ENCODE data around the gene NDC80.
"Not testable (repeated sequence)": the region's sequence is repeated elsewhere in the genome, so short reads cannot be mapped to it uniquely, and the experiment has no call there.

Gene NDC80

DNA sequence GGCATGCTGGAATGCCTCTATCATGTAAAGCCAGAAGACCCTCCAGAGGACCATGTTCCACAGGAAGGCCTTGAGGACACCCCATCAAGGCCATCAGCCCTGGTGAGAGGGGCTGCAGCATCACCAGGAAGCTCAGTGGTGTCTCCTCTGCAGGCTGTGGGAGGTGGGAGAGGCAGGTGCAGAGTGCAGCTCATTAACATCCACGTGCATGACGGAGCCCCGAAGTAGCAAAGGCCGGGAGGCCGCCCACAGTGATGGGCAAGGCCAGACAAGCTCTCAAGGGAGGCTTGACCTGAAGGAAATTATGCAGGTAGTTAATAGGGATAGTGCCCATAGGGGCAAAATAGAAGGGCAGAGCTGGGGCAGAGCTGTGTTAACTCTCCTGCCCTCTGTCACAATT, 53.9 kb downstream of the NDC80 start:
- no peak for DNase-seq (ENCODE audit: low read depth in 2 of 2)

DNA sequence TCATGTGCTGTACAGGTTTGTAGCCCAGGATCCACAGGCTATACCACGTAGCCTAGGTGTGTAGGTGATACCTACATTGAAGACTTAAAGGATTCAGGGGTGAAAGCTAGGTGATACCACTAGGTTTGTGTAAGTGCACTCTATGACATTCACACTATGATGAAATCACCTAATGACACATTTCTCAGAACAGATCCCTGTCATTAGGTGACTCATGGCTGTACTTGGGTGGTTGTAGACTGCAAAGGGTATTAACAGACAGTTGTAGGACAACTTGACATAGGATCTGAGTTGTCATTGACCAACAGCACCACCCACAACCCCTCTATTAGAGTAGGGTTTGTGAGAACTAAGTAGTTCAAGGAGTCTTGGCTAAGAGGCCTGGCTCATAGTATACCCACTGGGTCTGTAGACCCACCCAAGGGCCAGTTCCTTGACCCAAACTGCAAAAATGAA, 56.5 kb downstream of the NDC80 start:
- no peak for DNase-seq (ENCODE audit: low read depth in 2 of 2)

DNA sequence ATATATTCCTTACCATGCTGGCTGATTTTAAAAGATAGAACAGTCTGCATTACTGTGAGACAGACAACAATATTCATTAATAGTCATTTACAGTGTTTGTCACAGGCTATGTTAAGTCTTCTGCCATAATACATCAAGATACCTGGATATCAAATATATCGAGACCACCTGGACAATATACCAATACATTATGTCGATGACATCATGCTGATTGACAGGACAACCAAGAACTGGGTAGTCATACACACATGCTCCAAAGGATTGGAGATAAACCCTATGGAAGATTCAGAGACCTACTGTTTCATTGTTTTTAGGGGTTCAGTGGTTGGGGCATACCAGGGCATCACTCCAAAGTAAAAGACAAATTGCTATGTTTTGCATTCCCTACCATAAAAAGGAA, 57.6 kb downstream of the NDC80 start:
- no peak for DNase-seq (ENCODE audit: low read depth in 2 of 2)

DNA sequence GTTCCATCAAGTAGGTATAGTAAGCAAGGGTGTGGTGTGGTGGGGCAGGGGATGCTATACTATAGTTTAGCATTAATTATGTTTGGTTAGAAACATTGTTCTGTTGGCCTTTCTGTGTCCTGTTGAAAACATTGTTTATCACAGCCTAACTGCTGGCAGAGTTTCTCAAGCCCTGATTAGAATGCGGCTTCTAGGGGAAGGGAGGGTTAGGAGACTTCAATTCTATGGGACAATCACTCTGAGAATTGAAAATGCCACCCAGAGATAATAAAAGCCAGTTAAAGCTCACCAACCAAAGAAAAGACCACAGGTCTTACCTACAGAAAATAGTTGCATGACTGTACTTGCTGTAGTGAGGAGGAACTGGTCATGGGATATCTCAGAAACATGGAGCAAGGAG, 64.2 kb downstream of the NDC80 start:
- DNase-seq (ENCODE audit: low read depth in 2 of 2) = no peak

DNA sequence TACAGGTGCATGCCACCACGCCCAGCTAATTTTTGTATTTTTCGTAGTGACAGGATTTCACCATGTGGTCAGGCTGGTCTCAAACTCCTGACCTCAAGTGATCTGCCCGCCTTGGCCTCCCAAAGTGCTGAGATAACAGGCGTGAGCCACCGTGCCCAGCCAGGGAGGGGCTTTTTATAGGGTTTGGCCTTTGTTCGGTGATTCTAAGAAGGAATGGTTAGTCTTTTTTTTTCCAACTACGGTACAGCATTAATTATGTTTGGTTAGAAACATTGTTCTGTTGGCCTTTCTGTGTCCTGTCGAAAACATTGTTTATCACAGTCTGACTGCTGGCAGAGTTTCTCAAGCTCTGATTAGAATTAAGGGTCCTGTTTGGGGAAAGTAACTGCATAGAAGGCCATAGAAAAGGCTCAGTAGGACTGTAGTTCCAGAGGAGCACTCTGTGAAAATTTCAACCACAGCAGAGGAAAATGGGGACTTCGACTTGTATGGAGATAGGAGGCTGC, 64.8 kb downstream of the NDC80 start:
- DNase-seq (ENCODE audit: low read depth in 2 of 2) = no peak

DNA sequence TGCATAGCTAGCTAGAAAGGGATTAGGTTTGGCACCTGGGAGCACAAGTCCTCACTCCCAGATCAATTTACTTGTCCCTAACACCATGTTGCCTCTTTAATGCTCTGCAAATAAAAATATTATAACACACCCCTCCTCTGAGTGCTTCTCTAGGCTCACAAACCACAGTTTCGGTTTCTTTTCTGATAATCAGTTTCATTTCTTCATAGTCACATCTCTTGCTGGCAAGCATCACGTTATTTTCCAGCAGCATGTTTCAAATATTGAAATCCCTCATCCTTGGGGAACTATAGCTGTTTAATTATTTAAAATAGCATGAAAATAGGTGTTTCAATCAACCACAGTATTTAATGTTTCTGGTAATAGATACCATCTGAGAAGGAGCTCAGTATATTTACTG, 70.3 kb downstream of the NDC80 start:
- no peak for DNase-seq (ENCODE audit: low read depth in 2 of 2)

DNA sequence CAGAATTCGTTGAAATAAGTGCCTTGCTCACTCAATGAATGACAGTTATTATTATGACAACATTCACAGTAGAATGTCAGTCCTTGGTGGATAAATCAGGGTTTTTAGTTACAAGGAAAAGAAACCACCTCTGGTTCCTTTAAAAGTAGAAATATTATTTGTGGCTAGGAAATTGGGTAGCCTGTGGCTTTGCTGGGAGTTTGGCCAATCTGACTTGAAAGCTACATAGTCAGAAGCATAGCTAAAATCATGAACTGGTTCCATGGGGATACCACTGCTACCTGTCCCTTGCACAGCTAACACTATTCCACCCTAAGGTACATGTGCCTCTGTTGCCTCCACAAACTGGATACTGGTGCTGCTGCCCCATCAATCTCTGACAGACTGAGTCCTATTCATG, 71.4 kb downstream of the NDC80 start:
- DNase-seq (ENCODE audit: low read depth in 2 of 2) = no peak

DNA sequence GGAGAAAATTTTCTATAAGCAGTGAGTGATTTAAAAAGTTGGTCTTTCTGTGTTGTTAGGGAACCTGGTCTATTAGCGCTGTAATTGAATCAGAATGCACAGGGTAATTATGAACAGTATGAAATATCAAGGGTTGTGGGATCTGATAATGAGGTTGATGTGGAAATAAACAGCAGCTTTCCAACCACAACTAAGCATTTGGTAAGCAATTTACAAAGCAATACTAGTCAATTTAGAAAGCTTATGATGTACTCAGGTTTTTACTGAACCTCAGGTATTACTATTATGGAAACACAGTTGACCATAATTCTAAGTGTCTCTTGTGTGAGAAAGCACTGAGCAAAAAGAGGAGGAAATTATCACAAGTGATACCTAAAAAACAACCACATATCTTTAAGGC, 73.2 kb downstream of the NDC80 start:
- DNase-seq (ENCODE audit: low read depth in 2 of 2) = no peak

DNA sequence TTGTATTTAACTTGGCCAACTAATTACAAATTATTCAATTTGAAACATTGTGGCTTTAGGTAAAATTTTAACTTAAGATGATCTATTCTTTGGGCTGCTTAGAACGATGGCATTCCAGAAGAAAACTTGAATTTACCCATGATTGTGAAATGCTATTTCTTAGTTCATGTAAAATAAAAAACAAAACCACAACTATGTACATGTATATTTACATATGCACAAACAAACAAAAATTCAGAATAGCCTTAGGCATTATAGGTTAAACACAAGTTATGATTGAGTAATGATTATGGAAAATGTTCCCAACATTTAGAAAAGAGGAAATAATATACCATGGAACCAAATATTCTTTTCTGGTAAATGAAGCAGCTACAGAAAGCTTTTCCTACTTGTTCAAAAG, 80.6 kb downstream of the NDC80 start:
- DNase-seq (ENCODE audit: low read depth in 2 of 2) = no peak

DNA sequence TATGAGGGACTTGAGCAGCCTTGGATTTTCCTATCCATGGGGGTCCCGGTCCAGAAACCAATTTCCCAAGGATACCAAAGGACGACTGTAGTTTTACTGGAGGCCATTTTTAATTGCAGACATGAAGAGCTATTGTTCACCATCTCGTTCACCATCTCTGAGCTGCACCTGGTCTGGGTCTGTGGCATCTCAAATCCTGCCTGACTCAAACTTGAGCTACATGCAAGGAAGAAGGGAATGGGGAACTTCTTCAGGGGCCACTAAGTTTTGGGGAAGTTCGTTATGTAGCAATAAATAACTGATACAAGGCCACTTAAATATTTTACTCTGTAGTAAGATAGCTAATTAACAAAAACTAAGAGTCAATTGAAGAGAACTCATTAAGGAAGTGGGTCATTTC, 82.1 kb downstream of the NDC80 start:
- DNase-seq (ENCODE audit: low read depth in 2 of 2) = no peak

DNA sequence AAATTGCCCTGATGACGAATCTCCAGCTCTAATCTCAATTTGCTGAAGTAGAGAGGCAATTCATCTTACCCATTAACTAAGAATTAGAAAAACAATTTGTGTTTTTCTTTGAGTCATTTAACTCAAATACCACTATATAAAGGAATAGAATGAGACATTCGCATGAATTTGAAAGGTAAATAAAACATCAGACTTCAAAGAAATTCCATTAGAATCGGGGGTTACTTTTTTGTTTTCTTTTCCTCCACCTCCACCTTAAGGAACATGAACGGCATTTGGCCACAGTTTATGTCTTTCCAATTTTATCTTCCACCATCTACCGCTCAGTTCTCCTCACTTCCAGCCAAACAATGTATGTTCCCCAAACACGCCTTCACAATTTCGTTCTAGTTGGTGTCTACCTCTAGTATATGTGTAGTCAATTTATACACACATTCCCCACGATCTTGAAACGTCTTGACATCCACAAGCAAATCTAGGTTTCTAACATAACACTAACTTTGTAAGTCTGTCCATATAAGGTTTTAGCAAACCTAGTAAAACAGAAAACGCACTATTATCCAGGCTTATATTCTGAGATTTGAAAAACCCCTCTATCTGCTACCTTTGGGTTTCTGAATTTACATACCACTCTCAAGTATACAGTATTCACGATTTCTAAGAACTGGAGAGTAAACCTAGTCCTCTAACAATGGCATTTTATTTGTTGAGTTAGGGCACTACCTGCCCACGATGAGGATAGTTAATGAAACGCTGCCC, 83.0 kb downstream of the NDC80 start:
- DNase-seq (ENCODE audit: low read depth in 2 of 2) = no peak

DNA sequence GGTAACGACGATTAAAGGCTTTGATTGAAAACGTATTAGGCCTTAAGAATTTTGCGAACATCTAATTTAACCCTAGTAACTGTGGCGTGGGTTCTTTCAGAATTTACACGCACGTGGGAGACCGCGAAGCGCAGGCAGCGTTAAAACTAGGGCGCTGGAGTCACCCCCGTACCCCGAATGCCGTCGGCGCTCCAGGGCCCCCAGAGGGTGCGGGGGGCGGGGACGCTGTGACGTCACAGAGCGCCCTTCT, 83.5 kb downstream of the NDC80 start:
- DNase-seq (ENCODE audit: low read depth in 2 of 2) = peak; percentile 60 to 61

DNA sequence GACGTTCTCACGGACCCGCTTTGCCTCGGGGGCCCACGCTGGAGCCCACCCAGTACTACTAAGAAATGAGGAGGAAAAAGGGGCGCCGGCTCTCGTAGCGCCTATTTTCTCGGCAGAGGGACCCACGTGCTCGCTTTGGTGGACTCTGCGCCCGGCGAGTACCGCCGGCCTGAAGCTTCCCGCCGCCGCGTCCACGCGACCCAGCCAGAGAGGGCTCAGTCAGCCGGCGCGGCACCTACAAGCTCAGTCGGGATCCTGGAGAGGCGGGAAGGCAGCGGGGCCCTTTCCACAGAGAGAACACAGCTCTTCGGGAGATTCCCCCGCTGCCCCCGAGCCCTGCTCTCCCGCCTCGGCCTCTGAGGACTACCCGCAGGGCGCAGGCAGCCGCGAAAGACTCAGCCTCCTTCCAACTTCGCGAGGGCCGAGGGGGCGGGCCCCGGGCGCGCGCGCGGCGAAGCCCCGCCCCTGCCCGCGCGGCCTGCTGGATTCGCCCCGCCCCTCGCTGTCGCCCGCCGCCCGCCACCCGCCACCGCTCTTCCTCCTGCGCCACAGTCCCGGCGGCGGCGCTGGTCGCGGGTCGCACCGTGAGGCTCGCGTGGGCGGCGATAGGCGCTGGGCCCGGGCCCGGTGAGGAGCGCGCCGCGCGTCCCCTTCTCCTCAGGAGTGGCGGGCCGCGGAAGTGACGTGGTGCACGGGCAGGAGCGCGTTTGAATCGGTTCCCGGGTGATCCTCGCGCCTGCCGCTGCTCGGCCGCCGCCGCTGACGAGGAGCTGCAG, 84.0 kb downstream of the NDC80 start, which contains the start of gene SMCHD1:
Gene SMCHD1, plus strand, starts transcription at position 549 of the 776 bp plus-strand sequence. CDS start 350 bp downstream, outside the sequence.
- peak; percentile 93 to 95 for DNase-seq (ENCODE audit: low read depth in 2 of 2)

DNA sequence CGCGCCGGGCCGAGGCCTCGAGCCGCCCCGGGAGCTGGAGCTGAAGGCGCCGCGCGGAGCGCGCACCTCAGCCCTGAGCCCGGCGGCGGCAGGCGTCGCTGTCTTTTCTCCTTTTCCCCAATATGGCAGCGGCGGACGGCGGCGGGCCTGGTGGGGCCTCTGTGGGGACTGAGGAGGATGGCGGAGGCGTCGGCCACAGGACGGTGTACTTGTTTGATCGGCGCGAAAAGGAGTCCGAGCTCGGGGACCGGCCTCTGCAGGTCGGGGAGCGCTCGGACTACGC, 84.5 kb downstream of the NDC80 start:
- no peak for DNase-seq (ENCODE audit: low read depth in 2 of 2)

DNA sequence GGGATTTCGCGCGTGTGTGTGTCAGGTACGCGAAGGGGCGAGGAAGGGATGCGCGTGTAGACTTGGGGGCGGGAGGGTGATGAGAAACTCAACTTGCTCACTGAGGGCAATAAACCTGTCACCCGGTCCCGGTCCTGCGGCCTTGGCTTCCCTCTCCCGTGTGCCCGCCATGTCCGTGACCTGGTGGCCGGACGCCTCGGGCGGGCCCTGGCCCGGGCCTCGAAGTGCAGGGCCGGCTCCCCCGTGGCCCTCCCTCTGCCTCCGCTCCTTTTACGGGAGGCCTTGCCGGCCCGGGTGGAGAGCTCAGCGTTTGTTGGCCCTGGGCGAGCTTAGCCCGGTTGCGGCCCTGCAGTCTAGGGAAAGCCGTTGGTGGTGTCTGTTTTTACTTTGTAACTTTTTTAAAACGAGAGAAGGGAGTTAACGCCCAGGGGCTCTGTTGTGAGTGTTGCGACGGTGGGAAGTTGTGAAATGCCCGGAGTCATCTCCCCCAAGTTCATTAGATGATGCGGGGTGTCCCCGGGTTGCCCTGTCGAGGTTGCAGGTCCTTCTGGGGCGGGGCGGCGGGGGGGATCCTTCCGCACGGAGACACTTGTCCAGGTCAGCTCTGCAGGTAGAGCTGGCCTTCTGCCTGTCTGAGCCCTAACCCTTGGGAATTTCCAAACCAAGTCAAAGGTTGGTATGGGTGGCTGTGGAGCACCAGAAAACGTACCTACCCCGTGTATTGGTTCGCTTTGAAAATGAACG, 85.1 kb downstream of the NDC80 start:
- DNase-seq (ENCODE audit: low read depth in 2 of 2) = peak; percentile 16 to 20

DNA sequence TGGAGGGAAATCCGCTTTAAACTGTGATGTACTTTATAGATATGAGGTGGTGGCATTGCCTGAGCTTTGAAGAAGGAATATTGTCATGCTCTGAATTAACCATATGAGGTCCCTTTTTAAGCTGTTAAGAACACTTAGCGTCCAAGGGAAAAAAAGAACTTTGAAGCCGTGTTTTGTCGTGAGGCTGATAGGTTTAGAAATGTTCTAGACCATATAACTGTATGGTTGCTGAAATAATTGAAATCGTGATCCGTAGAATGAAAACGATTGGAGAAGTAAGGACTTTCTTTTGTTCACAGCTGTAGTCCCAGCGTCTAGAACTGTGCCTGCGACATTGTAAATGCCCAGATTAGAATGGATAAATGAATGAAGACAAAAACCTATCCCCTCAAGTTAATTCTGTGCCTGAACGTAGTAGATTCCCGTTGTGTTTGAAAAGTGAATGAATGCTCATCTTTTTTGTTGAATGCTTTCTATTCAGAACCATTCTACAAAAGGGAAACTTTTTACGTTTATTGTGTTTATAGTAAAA, 85.7 kb downstream of the NDC80 start:
- DNase-seq (ENCODE audit: low read depth in 2 of 2) = no peak

DNA sequence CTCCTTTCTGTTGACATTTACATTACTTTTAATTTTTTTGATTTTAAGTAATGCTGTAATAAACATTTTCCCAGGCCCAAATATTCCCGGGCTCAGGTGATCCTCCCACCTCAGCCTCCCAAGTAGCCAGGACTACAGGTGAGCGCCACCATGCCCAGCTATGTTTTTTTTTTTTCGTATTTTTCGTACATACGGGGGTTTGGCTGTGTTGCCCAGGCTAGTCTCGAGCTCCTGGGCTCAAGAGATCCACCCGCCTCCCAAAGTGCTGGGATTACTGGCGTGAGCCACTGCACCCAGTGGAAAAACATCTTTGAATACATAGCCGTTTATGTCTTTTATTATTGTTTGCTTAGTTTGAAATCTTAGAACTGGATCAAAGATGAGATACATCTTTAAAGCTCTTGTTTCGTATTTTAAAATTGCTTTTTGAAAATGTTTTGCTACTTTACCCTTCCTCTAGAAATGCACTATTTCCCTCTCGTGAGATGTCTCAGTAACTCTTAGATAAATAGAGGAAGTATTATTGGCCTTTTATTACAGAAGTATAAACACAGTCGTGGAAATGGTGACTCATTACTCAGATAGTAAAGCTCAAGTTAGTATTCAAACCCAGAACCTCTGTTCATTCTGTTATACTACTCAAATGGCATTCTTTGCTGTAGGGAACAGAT, 86.6 kb downstream of the NDC80 start:
- no peak for DNase-seq (ENCODE audit: low read depth in 2 of 2)

DNA sequence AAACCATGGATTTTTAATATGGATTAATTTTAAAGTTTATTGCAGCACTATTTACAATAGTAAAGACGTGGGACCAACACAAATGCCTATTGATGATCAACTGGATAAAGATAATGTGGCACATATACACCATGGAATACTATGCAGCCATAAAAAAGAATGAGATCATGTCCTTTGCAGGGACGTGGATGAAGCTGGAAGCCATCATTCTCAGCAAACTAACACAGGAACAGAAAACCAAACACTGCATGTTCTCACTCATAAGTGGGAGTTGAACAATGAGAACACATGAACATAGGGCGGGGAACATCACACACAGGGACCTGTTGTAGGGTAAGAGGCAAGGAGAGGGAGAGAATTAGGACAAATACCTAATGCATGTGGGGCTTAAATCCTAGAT, 89.5 kb downstream of the NDC80 start:
- not testable (repeated sequence) for DNase-seq (ENCODE audit: low read depth in 2 of 2)

DNA sequence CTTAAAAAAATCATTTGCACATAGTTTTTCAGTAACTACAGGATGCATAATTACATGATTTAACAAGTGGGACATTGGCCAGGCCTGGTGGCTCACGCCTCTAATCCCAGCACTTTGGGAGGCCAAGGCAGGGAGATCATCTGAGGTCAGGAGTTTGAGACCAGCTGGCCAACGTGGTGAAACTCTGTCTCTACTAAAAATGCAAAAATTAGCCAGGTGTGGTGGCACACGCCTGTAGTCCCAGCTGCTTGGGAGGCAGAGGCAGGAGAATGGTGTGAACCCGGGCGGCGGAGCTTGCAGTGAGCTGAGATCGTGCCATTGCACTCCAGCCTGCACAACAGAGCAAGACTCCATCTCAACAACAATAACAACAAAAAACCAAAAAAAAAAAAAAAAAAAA, 90.9 kb downstream of the NDC80 start:
- DNase-seq (ENCODE audit: low read depth in 2 of 2) = not testable (repeated sequence)

DNA sequence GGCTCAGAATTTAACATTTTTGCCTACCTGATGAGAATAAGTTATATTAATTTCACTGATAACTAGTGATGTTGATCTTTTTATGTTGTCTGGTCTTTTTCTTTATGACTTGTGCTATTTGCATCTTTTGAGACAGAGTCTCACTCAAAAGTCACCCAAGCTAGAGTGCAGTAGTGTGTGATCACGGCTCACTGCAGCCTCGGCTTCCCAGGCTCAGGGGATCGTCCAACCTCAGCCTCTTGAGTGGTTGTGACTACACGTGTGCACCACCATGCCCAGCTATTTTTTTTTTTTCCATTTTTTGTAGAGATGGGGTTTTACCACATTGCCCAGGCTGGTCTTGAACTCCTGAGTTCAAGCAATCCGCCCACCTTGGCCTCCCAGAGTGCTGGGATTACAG, 91.6 kb downstream of the NDC80 start:
- DNase-seq (ENCODE audit: low read depth in 2 of 2) = no peak

Data from stimulated activated CD8-positive, alpha-beta memory T cell treated with anti-CD3 and anti-CD28 coated beads, Interleukin-2, amount 100 ng/mL, for 48 hours (primary cell).